Gastrocnemius medialis (tissue), 4 donors: ENCODE results near the gene MXRA8. TPM values are rescaled to one million over a fixed set of nuclear protein-coding genes. Genes with fewer than 3 reads are reported as not detected.

Experiments used
- ATAC-seq, 2 donors: fragments of 150-250 bp; one replicate each; pipeline ENCODE4 v1.9.1; 2016
- DNase-seq, 2 donors: peaks; one replicate each; pipeline ENCODE4 v3.0.0-alpha.2; 2019
- H3K27ac ChIP-seq, 4 donors: fragments of 200-600 bp; sonication (generic); 1 replicate in 1 of 4; 2 replicates in 3 of 4; pipeline ENCODE4 v1.5.1; 2016 to 2018; ENCODE audit warnings: mild to moderate bottlenecking in 2 of 4, moderate library complexity in 1 of 4
- H3K27me3 ChIP-seq, 3 donors: fragments of 200-600 bp; sonication (generic) in 2 of 3; 1 replicate in 1 of 3; 2 replicates in 2 of 3; pipeline versions ENCODE4 v1.5.1 to v1.6.0; 2016 to 2019; ENCODE audit warnings: mild to moderate bottlenecking in 1 of 3, moderate library complexity in 1 of 3
- H3K36me3 ChIP-seq, 2 donors: fragments of 200-600 bp; sonication (generic) in 1 of 2; one replicate each; pipeline ENCODE4 v1.5.1; 2017 to 2018
- H3K4me1 ChIP-seq, 2 donors: fragments of 200-600 bp; sonication (generic) in 1 of 2; one replicate each; pipeline ENCODE4 v1.5.1; 2016 to 2017; ENCODE audit warnings: mild to moderate bottlenecking in 2 of 2
- H3K4me3 ChIP-seq, 4 donors: fragments of 200-600 bp; sonication (generic) in 3 of 4; 1 replicate in 1 of 4; 2 replicates in 3 of 4; pipeline ENCODE4 v1.5.1; 2016 to 2019; ENCODE audit warnings: mild to moderate bottlenecking in 2 of 4
- H3K9me3 ChIP-seq, 3 donors: fragments of 200-600 bp; sonication (generic) in 2 of 3; 1 replicate in 1 of 3; 2 replicates in 2 of 3; pipeline ENCODE4 v1.5.1; 2016 to 2019
- CTCF ChIP-seq, 5 experiments: fragments of 450-650 bp in 3 of 5; fragments of 200-600 bp in 2 of 5; sonication (generic) in 2 of 5; IDR thresholded peaks in 4 of 5; conservative IDR thresholded peaks in 1 of 5; 1 replicate in 4 of 5; 2 replicates in 1 of 5; pipeline ENCODE4 v1.5.1; 2016 to 2019; ENCODE audit warnings: antibody characterized with exemption in 5 of 5, mild to moderate bottlenecking in 3 of 5, moderate library complexity in 3 of 5
- POLR2A ChIP-seq, 2 donors: fragments of 450-650 bp; IDR thresholded peaks; one replicate each; pipeline ENCODE4 v1.6.1; 2017; ENCODE audit warnings: antibody characterized with exemption in 2 of 2, mild to moderate bottlenecking in 2 of 2, moderate library complexity in 2 of 2
- in situ Hi-C, 4 donors: fragments of 200-750 bp; cut with MboI; loops; one replicate each; pipeline versions ENCODE4 v1.15.0 to v1.8.0; 2017; ENCODE audit warnings: low sequenced_read_pairs in 4 of 4
- intact Hi-C: fragments of 100-400 bp; cut with DNase I; formaldehyde crosslinking; loops from one replicate; pipeline ENCODE4 v1.15.1; 2023; ENCODE audit warnings: low total_unique reads
- total RNA-seq, 4 donors: library from RNA; depleted of rRNA; stranded (reverse); fragments of >200 nt; gene quantifications; one replicate each; pipeline versions ENCODE4 v1.1.0 to v1.2.3, GENCODE V29; 2016

Gene MXRA8
- total RNA-seq, 4 donors from 2014 or later: 13.9 to 41.9 (median 34.2) TPM

GRCh38 chr1:1352786-1353388 is 5.5 kb downstream of the MXRA8 start:
- in situ Hi-C loops: no loop called here
- H3K4me1 ChIP-seq: peaks cover 16 to 35% of the 10 kb centered on the region in 2 donors

GRCh38 chr1:1351511-1352427 is 6.6 kb downstream of the MXRA8 start:
- Histone ChIP-seq H3K4me3 (no peak overlapping the region), H3K36me3 (no peaks in the 10 kb centered on the region), H3K27me3 (peaks cover 0 to 16% (median 7%) of the 10 kb centered on the region in 3 donors), H3K9me3 (no peaks in the 10 kb centered on the region), H3K4me1 (peaks cover 27 to 44% of the 10 kb centered on the region in 2 donors), H3K27ac (peak overlapping the region; percentile 59 to 67 (median 64))
- in situ Hi-C loops: no loop called here
- no peak for ATAC-seq
- TF ChIP-seq POLR2A (IDR thresholded peaks at IDR 0.05) (no peak), CTCF (IDR thresholded peaks at IDR 0.05 in 4 of 5, conservative IDR thresholded peaks at IDR 0.05 in 1 of 5) (no peak)
- peak in 1 of 2 donors; percentile 58 for DNase-seq
- intact Hi-C loops: no loop called here

More at GRCh38 chr1:1352786-1353388, 5.5 kb downstream of the MXRA8 start:
- Histone ChIP-seq H3K27ac (peak overlapping the region; percentile 11 to 67 (median 46)), H3K9me3 (no peaks in the 10 kb centered on the region), H3K4me3 (no peak overlapping the region), H3K27me3 (peaks cover 0 to 19% (median 18%) of the 10 kb centered on the region in 3 donors), H3K36me3 (no peaks in the 10 kb centered on the region)
- no peak for DNase-seq
- intact Hi-C loops: no loop called here
- TF ChIP-seq CTCF (IDR thresholded peaks at IDR 0.05 in 4 of 5, conservative IDR thresholded peaks at IDR 0.05 in 1 of 5): no peak
- no peak for TF ChIP-seq POLR2A (IDR thresholded peaks at IDR 0.05)
- ATAC-seq: no peak

GRCh38 chr1:1349256-1350012 is 8.9 kb downstream of the MXRA8 start, which contains the start of gene DVL1:
Gene DVL1 (minus strand): TSS chr1:1349418. CDS start chr1:1349065, 353 bp downstream.
- Histone ChIP-seq H3K4me1 (peaks cover 50 to 58% of the 10 kb centered on the region in 2 donors), H3K4me3 (peak within 1 kb of the TSS; percentile 61 to 89 (median 72)), H3K27me3 (peaks cover 0 to 10% (median 0%) of the 10 kb centered on the region in 3 donors), H3K36me3 (no peaks in the 10 kb centered on the region), H3K27ac (peak within 1 kb of the TSS; percentile 96 to 99 (median 98)), H3K9me3 (no peaks in the 10 kb centered on the region)
- no peak for DNase-seq
- in situ Hi-C loops (no loop called here), intact Hi-C loops (loop anchor here (1.0 to 5.0 kb wide), 5 partner anchors 25 to 367 kb away; partner anchors contain the start of genes AURKAIP1, CCNL2, CPTP and INTS11)
- peak; percentile 39 to 77 (median 63) for TF ChIP-seq CTCF (IDR thresholded peaks at IDR 0.05 in 4 of 5, conservative IDR thresholded peaks at IDR 0.05 in 1 of 5)
- peak; percentile 75 to 81 for TF ChIP-seq POLR2A (IDR thresholded peaks at IDR 0.05)
- peak; percentile 48 to 57 for ATAC-seq
